ENCODE measurements around the gene GRID2. TPM values are rescaled to one million over a fixed set of nuclear protein-coding genes. Genes with fewer than 3 reads are reported as not detected.
A peak's percentile ranks its signal among the peaks of the same experiment; 100 is the strongest.

GRID2 gene
- total and polyA plus RNA-seq, 9 of the 15 experiments (the other 6 are each of a cell fraction or from before 2014, with no cell fraction given), result 0.04 TPM; not detected in 7

GRCh38 chr4:93791570-93792195, 1487.9 kb downstream of the GRID2 start (continued):
- TF ChIP-seq RAD21 (CRISPR knock-in tag; conservative IDR thresholded peaks at IDR 0.05 in 1 of 2, IDR thresholded peaks at IDR 0.05 in 1 of 2) (peak; percentile 74 to 76), RBM22 (IDR thresholded peaks at IDR 0.05; ENCODE audit: low read depth, low read length, poor library complexity, severe bottlenecking) (no peak)

DNA sequence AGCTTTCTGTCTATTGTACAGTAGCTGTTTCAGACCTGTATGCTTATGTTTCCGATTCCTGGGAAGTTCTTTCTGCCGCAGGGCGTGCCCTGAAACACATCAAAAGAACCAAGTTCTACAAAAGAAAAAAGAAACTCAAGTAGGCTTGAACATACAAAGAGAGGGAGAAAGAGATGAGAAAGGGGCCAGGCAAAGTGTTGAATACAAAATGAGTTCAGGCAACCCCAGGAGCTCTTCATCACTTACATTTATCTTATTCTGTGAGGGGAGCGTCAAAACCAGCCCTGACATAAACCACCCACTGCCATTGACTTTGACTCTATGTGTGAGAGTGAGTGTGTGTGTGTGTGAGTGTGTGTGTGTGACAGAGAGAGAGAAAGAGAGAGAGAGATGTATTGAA, 1498.3 kb downstream of the GRID2 start:
- no TSS peak for BruUV-seq (replicated peaks)
- H3K4me2 ChIP-seq (ENCODE audit: insufficient read depth, low read length), result no peak overlapping the region
- no peak for FAIRE-seq
- no peaks in the 10 kb centered on the region for H3K9me1 ChIP-seq (ENCODE audit: control insufficient read depth, insufficient read depth, low read length)
- intact Hi-C loops (cut with micrococcal nuclease) (no loop called here), in situ Hi-C loops (cut with MboI) (no loop called here)
- no peak for DNase-seq (ENCODE audit: extremely low read depth in 1 of 4, low spot score in 3 of 4)
- ChIA-PET CTCF (ENCODE audit: low intra/inter-chr PET ratio) (no interaction called here), POLR2A (no interaction called here)
- no peaks in the 10 kb centered on the region for H3K4me1 ChIP-seq (replicated peaks in 1 of 2; ENCODE audit: control insufficient read depth in 2 of 2, insufficient read depth in 2 of 2, low read length in 2 of 2)
- ATAC-seq, result no peak
- 0% methylated on average over 4 of the region's 4 CpGs for WGBS (ENCODE audit: insufficient coverage, low coverage, missing lambda C conversion rate)
- no peaks in the 10 kb centered on the region for H3K36me3 ChIP-seq (ENCODE audit: control insufficient read depth, insufficient read depth, low read length)
- TF ChIP-seq, protein P1, sequence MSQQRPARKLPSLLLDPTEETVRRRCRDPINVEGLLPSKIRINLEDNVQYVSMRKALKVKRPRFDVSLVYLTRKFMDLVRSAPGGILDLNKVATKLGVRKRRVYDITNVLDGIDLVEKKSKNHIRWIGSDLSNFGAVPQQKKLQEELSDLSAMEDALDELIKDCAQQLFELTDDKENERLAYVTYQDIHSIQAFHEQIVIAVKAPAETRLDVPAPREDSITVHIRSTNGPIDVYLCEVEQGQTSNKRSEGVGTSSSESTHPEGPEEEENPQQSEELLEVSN (IDR thresholded peaks at IDR 0.05; ENCODE audit: borderline replicate concordance in 1 of 2, extremely low read depth in 1 of 2, insufficient read depth in 1 of 2, insufficient read length in 1 of 2, low read depth in 1 of 2, low read length in 1 of 2, poor library complexity in 1 of 2, severe bottlenecking in 1 of 2), result no peak
- TF ChIP-seq GTF2F1 (IDR thresholded peaks at IDR 0.05; ENCODE audit: low read depth, low read length), result no peak
- TF ChIP-seq ZNF707 (CRISPR knock-in tag; conservative IDR thresholded peaks at IDR 0.05), result no peak
- TF ChIP-seq ZNF589 (CRISPR knock-in tag; IDR thresholded peaks at IDR 0.05; ENCODE audit: low read depth), result no peak
- no peak for TF ChIP-seq POLR2G (IDR thresholded peaks at IDR 0.05; ENCODE audit: low read depth, low read length)
- TF ChIP-seq ZNF398 (CRISPR knock-in tag; IDR thresholded peaks at IDR 0.05), result no peak
- H3K9ac ChIP-seq (ENCODE audit: insufficient read depth in 1 of 2, low read depth in 2 of 2, low read length in 2 of 2), result no peak overlapping the region
- no peaks in the 10 kb centered on the region for H3K27me3 ChIP-seq (ENCODE audit: control insufficient read depth in 2 of 2, insufficient read depth in 2 of 2, low read length in 2 of 2)
- no peak overlapping the region for H3K27ac ChIP-seq (ENCODE audit: extremely low read depth, low read depth, low read length)
- H3K9me3 ChIP-seq (replicated peaks; ENCODE audit: control insufficient read depth, insufficient read depth, low read depth, low read length), result no peaks in the 10 kb centered on the region
- H2AFZ ChIP-seq (ENCODE audit: low read depth, low read length), result no peak overlapping the region
- H3K4me3 ChIP-seq, result no peak overlapping the region
- H4K20me1 ChIP-seq (replicated peaks; ENCODE audit: control insufficient read depth, insufficient read depth, low read length), result no peaks in the 10 kb centered on the region
- H3K79me2 ChIP-seq (ENCODE audit: control insufficient read depth, insufficient read depth, low read length), result no peaks in the 10 kb centered on the region
